CD14-positive monocyte (primary cell): ENCODE results near the gene CYTH1. TPM values are rescaled to one million over a fixed set of nuclear protein-coding genes. Genes with fewer than 3 reads are reported as not detected.

Experiments used
- DNase-seq, 3 donors: peaks; one replicate each; pipeline ENCODE4 v3.0.0-alpha.2; 2011 to 2022
- H2AFZ ChIP-seq: 2 replicates; pipeline ENCODE4 v1.6.0; 2012; ENCODE audit warnings: mild to moderate bottlenecking, low read depth, low read length, inconsistent platforms; ENCODE audit not compliant: insufficient read depth, poor library complexity, severe bottlenecking
- H3K27ac ChIP-seq, 2 donors: 1 replicate in 1 of 2; 2 replicates in 1 of 2; pipeline ENCODE4 v1.5.1; 2012 to 2013; ENCODE audit warnings: low read length in 2 of 2, control low read depth in 1 of 2, inconsistent platforms in 1 of 2, low read depth in 1 of 2, mild to moderate bottlenecking in 1 of 2
- H3K27me3 ChIP-seq, 2 donors: one replicate each; pipeline versions ENCODE4 v1.6.0 to v1.6.1; 2011 to 2013; ENCODE audit warnings: low read length in 2 of 2; ENCODE audit not compliant: control insufficient read depth in 2 of 2, insufficient read depth in 2 of 2
- H3K36me3 ChIP-seq, 2 donors: replicated peaks in 1 of 2; 1 replicate in 1 of 2; 2 replicates in 1 of 2; pipeline versions ENCODE4 v1.5.1 to v1.6.1; 2012 to 2013; ENCODE audit warnings: low read length in 2 of 2, control low read depth in 1 of 2, inconsistent platforms in 1 of 2, mild to moderate bottlenecking in 1 of 2; ENCODE audit not compliant: insufficient read depth in 2 of 2, control insufficient read depth in 1 of 2
- H3K4me1 ChIP-seq, 2 donors: 1 replicate in 1 of 2; 2 replicates in 1 of 2; pipeline versions ENCODE4 v1.5.1 to v1.6.1; 2012 to 2013; ENCODE audit warnings: low read length in 2 of 2, control low read depth in 1 of 2, inconsistent platforms in 1 of 2, mild to moderate bottlenecking in 1 of 2, moderate library complexity in 1 of 2; ENCODE audit not compliant: insufficient read depth in 2 of 2, control insufficient read depth in 1 of 2
- H3K4me2 ChIP-seq: replicated peaks from 2 replicates; pipeline ENCODE3; 2012; ENCODE audit warnings: low read length, moderate library complexity, mild to moderate bottlenecking; ENCODE audit not compliant: poor library complexity, severe bottlenecking; ENCODE audit errors: extremely low read depth
- H3K4me3 ChIP-seq, 3 experiments: fragments of 200-600 bp in 1 of 3; sonication (generic) in 1 of 3; replicated peaks in 1 of 3; 1 replicate in 2 of 3; 2 replicates in 1 of 3; pipeline ENCODE4 v1.5.1; 2011 to 2013; ENCODE audit warnings: low read length in 3 of 3, mild to moderate bottlenecking in 3 of 3, control low read depth in 2 of 3, low read depth in 2 of 3, inconsistent platforms in 1 of 3, moderate library complexity in 1 of 3
- H3K79me2 ChIP-seq: 2 replicates; pipeline ENCODE4 v1.6.0; 2012; ENCODE audit warnings: mild to moderate bottlenecking, control low read depth, inconsistent platforms, low read length, moderate library complexity; ENCODE audit not compliant: insufficient read depth
- H3K9ac ChIP-seq: 2 replicates; pipeline ENCODE4 v1.6.0; 2017; ENCODE audit warnings: low read length, mild to moderate bottlenecking; ENCODE audit not compliant: insufficient read depth, poor library complexity, severe bottlenecking
- H3K9me3 ChIP-seq, 2 donors: replicated peaks in 1 of 2; 1 replicate in 1 of 2; 2 replicates in 1 of 2; pipeline versions ENCODE4 v1.5.1 to v1.6.1; 2012 to 2013; ENCODE audit warnings: low read length in 2 of 2, control low read depth in 1 of 2; ENCODE audit not compliant: control insufficient read depth in 1 of 2, insufficient read depth in 1 of 2
- H4K20me1 ChIP-seq: 2 replicates; pipeline ENCODE4 v1.6.0; 2012; ENCODE audit warnings: mild to moderate bottlenecking, low read length, control low read depth, moderate library complexity; ENCODE audit not compliant: insufficient read depth
- H3K27ac Mint-ChIP-seq, 7 donors: one replicate each; pipeline ENCODE4 v1.8.0; 2020; ENCODE audit warnings: mild to moderate bottlenecking in 7 of 7, mixed read lengths in 7 of 7, moderate library complexity in 6 of 7, inconsistent platforms in 2 of 7
- H3K27me3 Mint-ChIP-seq, 3 donors: one replicate each; pipeline ENCODE4 v1.8.0; 2021 to 2022; ENCODE audit warnings: low read depth in 3 of 3, mild to moderate bottlenecking in 3 of 3, mixed read lengths in 3 of 3, moderate library complexity in 3 of 3, inconsistent platforms in 1 of 3
- H3K36me3 Mint-ChIP-seq, 2 donors: one replicate each; pipeline ENCODE4 v1.8.0; 2020; ENCODE audit warnings: mixed read lengths in 2 of 2, inconsistent platforms in 1 of 2, mild to moderate bottlenecking in 1 of 2
- H3K4me1 Mint-ChIP-seq: one replicate; pipeline ENCODE4 v1.8.0; 2020; ENCODE audit warnings: mild to moderate bottlenecking, mixed read lengths
- H3K4me3 Mint-ChIP-seq, 2 donors: one replicate each; pipeline ENCODE4 v1.8.0; 2020; ENCODE audit warnings: mild to moderate bottlenecking in 2 of 2, mixed read lengths in 2 of 2, moderate library complexity in 1 of 2
- H3K9me3 Mint-ChIP-seq, 7 donors: one replicate each; pipeline ENCODE4 v1.8.0; 2020 to 2022; ENCODE audit warnings: mixed read lengths in 7 of 7, mild to moderate bottlenecking in 6 of 7, moderate library complexity in 6 of 7, inconsistent platforms in 2 of 7
- WGBS: methylation state at CpG from one replicate; pipeline ENCODE4 v1.1.5; 2013; ENCODE audit warnings: missing lambda C conversion rate; ENCODE audit not compliant: insufficient coverage; 5-methylcytosine and 5-hydroxymethylcytosine counted together
- intact Hi-C, 2 donors: fragments of 100-400 bp; cut with micrococcal nuclease; formaldehyde crosslinking; loops; one replicate each; pipeline versions ENCODE4 v1.15.0 to v1.15.1; 2023
- polyA plus RNA-seq, 3 donors: library from polyadenylated mRNA; depleted of rRNA in 1 of 3; unstranded in 2 of 3; stranded (reverse) in 1 of 3; fragments of 300-500 nt in 2 of 3; fragments of >200 nt in 1 of 3; fragmentation: Illumina TruSeq in 2 of 3; gene quantifications; 1 replicate in 2 of 3; 2 replicates in 1 of 3; pipeline ENCODE4 v1.2.3, GENCODE V29; 2012 to 2021
- TF ChIP-seq, protein P1 (sequence below): fragments of 200-600 bp; IDR thresholded peaks from one replicate; pipeline ENCODE4 v1.8.0; 2022; ENCODE audit warnings: antibody characterized with exemption, mild to moderate bottlenecking

Gene CYTH1
- polyA plus RNA-seq, 3 donors: 68.6 to 211 (median 80.9) TPM

- 100% methylated on average over 5 of the region's 9 CpGs for WGBS
- no peaks in the 10 kb centered on the region for H3K36me3 Mint-ChIP-seq
Observed at GRCh38 chr17:78655251-78655940, 126.7 kb downstream of the CYTH1 start.

GRCh38 chr17:78654325-78654724 lies 127.7 kb downstream of the CYTH1 start:
- peaks cover 0 to 5% (median 2%) of the 10 kb centered on the region in 3 donors for H3K27me3 Mint-ChIP-seq
- Histone ChIP-seq H3K36me3 (no peaks in the 10 kb centered on the region), H3K4me1 (peaks cover 20 to 25% of the 10 kb centered on the region in 2 donors), H3K4me2 (no peak overlapping the region), H3K9ac (no peak overlapping the region), H3K79me2 (no peaks in the 10 kb centered on the region), H3K27me3 (no peaks in the 10 kb centered on the region), H3K9me3 (peaks cover under 1% of the 10 kb centered on the region in 2 donors), H2AFZ (no peak overlapping the region), H3K4me3 (no peak overlapping the region), H3K27ac (peak overlapping the region; percentile 34 to 37), H4K20me1 (no peaks in the 10 kb centered on the region)
- 48% methylated on average over 2 of the region's 2 CpGs for WGBS
- peak; percentile 61 to 77 (median 76) for DNase-seq
- H3K4me3 Mint-ChIP-seq: no peak overlapping the region
- peaks cover 0 to 6% (median 4%) of the 10 kb centered on the region in 7 donors for H3K9me3 Mint-ChIP-seq
- H3K36me3 Mint-ChIP-seq: no peaks in the 10 kb centered on the region
- TF ChIP-seq, protein P1, sequence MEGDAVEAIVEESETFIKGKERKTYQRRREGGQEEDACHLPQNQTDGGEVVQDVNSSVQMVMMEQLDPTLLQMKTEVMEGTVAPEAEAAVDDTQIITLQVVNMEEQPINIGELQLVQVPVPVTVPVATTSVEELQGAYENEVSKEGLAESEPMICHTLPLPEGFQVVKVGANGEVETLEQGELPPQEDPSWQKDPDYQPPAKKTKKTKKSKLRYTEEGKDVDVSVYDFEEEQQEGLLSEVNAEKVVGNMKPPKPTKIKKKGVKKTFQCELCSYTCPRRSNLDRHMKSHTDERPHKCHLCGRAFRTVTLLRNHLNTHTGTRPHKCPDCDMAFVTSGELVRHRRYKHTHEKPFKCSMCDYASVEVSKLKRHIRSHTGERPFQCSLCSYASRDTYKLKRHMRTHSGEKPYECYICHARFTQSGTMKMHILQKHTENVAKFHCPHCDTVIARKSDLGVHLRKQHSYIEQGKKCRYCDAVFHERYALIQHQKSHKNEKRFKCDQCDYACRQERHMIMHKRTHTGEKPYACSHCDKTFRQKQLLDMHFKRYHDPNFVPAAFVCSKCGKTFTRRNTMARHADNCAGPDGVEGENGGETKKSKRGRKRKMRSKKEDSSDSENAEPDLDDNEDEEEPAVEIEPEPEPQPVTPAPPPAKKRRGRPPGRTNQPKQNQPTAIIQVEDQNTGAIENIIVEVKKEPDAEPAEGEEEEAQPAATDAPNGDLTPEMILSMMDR: no peak
- H3K27ac Mint-ChIP-seq: peak overlapping the region in 6 of 7 donors; percentile 21 to 97 (median 76)
- H3K4me1 Mint-ChIP-seq: peaks cover 9% of the 10 kb centered on the region
- intact Hi-C loops: no loop called here

More at GRCh38 chr17:78655251-78655940, 126.7 kb downstream of the CYTH1 start:
- Histone ChIP-seq H3K27me3 (no peaks in the 10 kb centered on the region), H4K20me1 (no peaks in the 10 kb centered on the region), H3K4me1 (peaks cover 20 to 25% of the 10 kb centered on the region in 2 donors), H3K27ac (no peak overlapping the region), H3K9me3 (no peaks in the 10 kb centered on the region), H3K4me3 (no peak overlapping the region), H3K9ac (no peak overlapping the region), H3K4me2 (no peak overlapping the region), H3K36me3 (no peaks in the 10 kb centered on the region), H2AFZ (no peak overlapping the region), H3K79me2 (no peaks in the 10 kb centered on the region)
- TF ChIP-seq, protein P1: no peak
- Mint-ChIP-seq H3K4me1 (peaks cover 9% of the 10 kb centered on the region), H3K27me3 (peaks cover 0 to 5% (median 2%) of the 10 kb centered on the region in 3 donors), H3K27ac (peak overlapping the region in 3 of 7 donors; percentile 30 to 97 (median 83)), H3K4me3 (no peak overlapping the region), H3K9me3 (peaks cover 0 to 4% (median 2%) of the 10 kb centered on the region in 7 donors)
- no peak for DNase-seq
- intact Hi-C loops: no loop called here
